HG02759 (cell line): Measurements from ENCODE around the gene SYNGR3.
"Not testable (repeated sequence)": the region's sequence is repeated elsewhere in the genome, so short reads cannot be mapped to it uniquely, and the experiment has no call there.

Source experiments
- ATAC-seq: cut with Tn5 transposase; IDR thresholded peaks from one replicate; pipeline ENCODE4 v1.9.1; 2021; ENCODE audit warnings: mild to moderate bottlenecking, moderate library complexity; ENCODE audit not compliant: unreplicated experiment

The SYNGR3 gene

GRCh38 chr16:1959269-1960039, 30.3 kb upstream of the SYNGR3 start, which contains the start of gene NDUFB10:
TSS of gene NDUFB10 (plus strand) at chr16:1959538. CDS start at chr16:1959625, 87 bp downstream.
- peak; percentile 79 for ATAC-seq

GRCh38 chr16:1960665-1961630, 28.8 kb upstream of the SYNGR3 start:
- no peak for ATAC-seq

- no peak for ATAC-seq
These were observed 28.1 kb upstream of the SYNGR3 start for GRCh38 chr16:1961651-1962067.

DNA sequence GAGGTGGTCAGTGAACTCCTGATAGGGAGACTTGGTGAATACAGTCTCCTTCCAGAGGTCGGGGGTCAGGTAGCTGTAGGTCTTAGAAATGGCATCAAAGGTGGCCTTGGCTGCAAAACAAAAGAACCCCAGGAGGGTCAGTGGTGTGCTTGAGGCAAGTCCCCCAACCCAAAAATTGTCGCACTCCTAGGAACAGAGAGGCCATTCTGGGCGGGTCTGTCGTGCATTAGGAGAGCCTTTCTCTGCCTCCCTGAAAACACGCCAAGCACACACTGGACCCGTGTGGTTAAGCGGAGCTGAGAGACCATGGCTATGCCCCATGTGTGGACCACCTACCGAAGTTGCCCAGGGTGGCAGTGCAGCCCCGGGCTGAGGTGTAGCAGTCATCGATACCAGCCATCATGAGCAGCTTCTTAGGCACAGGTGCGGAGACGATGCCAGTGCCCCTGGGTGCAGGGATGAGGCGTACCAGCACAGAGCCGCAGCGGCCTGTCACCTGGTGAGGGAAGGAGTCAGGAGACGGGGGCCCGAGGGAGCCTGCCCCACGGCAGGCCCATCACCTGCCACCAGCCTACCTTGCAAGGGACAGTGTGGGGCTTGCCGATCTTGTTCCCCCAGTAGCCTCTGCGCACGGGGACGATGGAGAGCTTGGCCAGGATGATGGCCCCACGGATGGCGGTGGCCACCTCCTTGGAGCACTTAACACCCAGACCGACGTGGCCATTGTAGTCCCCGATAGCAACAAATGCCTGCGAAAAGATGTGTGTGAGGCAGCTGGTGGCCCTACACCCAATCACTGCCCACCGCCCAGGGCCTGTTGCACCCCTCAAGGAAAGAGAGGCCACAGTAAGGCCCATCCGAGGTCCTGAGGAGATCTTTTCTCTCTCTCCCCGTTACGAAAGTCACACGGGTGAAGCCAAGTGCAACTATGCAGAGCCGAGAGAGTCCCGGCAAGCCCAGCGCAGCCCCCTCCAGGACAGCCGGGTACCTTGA, 27.3 kb upstream of the SYNGR3 start:
- ATAC-seq, result not testable (repeated sequence)

- ATAC-seq, result peak; percentile 1
These were observed 25.8 kb upstream of the SYNGR3 start for GRCh38 chr16:1963806-1964505.

DNA sequence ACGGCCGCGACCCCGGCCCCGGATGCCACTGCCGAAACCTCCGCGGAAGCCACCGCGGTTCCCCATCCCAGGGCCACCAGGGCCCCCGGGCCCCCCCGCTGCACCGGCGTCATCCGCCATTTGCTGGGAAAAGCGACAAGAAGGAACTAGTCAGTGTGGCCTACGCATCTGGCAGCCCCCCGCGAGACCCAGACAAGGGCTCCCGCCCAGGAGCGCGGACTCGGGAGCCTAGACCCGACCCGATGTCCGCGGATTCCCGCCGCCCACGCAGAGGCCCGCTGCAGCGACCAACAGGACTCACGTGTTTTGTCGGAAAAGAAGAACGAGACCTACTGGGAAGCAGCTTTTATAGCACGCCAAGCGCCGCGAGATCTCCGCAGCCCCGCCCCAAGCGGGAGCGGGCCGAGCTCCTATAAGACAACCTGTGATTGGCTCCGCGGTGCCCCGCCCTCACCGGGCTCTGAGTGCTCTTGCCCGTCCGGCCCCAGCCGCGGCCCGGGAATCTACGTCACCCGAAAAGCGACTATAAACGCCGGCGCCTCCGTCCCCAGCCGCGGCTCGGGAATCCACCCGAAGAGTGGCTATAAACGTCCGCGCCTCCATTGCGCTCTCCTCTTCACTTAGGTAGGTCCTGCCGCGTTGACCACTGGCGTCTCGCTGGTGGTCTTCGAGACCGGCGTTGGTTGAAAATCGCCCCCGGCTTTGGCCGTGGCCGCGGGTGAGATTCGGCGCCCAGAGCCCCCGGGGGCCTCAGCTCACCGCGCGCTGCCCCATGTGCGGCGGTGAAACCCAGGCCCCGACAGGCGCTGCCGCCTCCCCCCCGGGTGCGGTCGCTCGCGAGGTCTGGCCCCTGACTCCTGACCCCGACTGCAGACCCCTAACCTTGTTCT, 25.0 kb upstream of the SYNGR3 start, which contains the start of gene RPS2:
RPS2 (minus strand) TSS at position 321 of the 890 bp plus-strand sequence; CDS start at position 120, 201 bp downstream.
- ATAC-seq, result peak; percentile 87

DNA sequence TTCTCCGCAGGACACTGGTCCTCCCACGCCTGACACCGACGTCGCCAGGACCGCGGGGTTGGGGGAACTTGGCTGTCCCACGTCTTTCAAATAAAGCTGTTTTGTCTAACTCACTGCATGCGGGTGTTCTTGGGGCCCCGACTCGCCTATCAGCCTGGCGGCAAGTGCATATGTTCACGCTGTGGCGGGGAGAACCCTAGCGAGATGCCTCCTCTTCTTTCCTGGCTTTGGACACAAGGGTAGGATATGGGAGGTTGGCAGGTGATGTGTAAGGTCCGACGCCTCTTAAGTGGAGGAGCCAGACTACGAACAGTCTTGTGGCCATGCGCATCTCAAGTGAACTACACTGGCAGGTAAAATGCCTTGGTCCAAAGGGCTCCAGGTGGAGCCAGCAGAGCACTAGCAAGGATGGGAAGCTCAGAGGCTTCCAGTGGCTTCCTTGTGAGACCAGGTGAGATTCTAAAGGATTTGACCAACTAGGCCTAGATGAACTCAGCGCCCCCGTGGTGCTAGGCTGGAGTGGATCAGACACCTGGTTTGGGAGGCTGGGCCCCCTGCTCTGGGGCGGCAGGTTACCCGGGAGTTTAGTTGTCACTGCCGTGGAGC, 24.3 kb upstream of the SYNGR3 start:
- no peak for ATAC-seq

- ATAC-seq, result no peak
These were observed 23.3 kb upstream of the SYNGR3 start, which contains the start of gene RNF151 for GRCh38 chr16:1966460-1966859. TSS of gene RNF151 (plus strand) at chr16:1966856. CDS start at chr16:1966882, 26 bp downstream.

- no peak for ATAC-seq
These were observed 21.4 kb upstream of the SYNGR3 start for GRCh38 chr16:1968146-1968953.

DNA sequence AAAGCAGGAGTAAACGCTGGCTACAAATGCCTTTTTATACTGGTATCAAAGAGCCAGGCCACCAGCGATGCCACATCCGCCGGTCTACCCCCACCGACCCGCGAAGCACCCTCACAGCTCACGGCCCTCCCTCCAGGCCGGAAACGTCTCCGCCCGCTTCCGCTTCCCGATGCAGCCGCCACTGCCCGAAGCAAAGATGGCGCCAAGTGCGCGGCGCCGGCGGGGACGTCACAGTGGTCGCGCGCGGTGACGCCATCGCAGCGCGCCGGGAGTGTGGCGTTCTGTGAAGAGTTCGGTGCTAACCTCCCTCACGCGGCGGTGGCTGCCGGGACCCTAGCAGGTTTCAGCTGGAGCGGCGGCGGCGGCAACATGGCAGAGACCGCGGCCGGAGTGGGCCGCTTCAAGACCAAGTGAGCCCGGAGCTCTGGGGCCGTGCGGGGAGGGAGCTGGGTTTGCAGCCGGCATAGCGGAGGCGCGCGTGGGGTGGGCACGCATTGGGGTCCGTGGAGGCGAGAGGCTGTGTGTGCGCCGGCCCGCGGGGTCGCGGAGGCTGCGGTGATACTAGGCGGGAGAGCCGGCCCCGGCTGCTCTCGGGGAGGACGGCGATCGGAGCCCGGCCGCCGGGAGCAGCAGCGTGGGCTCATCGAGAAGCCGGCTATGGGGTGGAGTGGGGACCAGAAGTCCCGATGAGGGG, 17.8 kb upstream of the SYNGR3 start, which contains the start of gene TBL3:
TBL3 (plus strand) TSS at position 258 of the 694 bp plus-strand sequence; CDS start at position 370, 112 bp downstream.
- peak; percentile 89 for ATAC-seq

GRCh38 chr16:1972490-1972877, 17.3 kb upstream of the SYNGR3 start:
- no peak for ATAC-seq

GRCh38 chr16:1973461-1974156, 16.2 kb upstream of the SYNGR3 start:
- no peak for ATAC-seq

- no peak for ATAC-seq
These were observed 15.4 kb upstream of the SYNGR3 start for GRCh38 chr16:1974157-1975070.

DNA sequence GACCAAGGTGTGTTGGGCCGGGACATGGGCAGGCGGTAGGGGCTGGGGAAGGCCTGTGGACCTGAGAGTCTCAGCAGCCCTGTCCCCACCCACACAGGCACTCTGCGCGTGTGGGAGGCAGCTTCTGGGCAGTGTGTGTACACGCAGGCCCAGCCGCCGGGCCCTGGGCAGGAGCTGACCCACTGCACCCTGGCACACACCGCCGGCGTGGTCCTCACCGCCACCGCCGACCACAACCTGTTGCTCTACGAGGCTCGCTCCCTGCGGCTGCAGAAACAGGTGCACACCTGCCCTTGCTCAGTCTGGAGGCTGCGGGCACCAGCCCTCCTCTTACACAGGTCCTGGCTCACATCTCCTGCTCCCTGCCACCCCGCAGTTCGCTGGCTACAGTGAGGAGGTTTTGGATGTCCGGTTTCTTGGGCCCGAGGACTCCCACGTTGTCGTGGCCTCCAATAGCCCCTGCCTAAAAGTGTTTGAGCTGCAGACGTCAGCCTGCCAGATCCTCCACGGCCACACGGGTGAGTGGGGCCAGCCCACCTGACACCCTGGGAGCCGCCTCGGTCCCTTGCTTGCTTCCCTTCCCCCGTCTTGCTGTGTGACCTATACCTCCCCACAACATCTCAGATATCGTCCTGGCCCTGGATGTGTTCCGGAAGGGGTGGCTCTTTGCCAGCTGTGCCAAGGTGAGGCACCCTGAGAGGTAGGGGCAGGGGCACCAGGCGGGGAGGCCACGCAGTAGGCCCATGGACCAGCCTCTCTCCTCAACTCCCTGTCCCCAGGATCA, 14.1 kb upstream of the SYNGR3 start:
- ATAC-seq, result no peak
